Astrocyte (in vitro differentiated cells and primary cell): ENCODE measurements around the gene ITGA1. TPM values are rescaled to one million over a fixed set of nuclear protein-coding genes. Genes with fewer than 3 reads are reported as not detected.
A peak's percentile ranks its signal among the peaks of the same experiment; 100 is the strongest.

Experiments
- DNase-seq: peaks from one replicate; pipeline ENCODE4 v3.0.0-alpha.2; 2010; ENCODE audit warnings: low read depth
- FAIRE-seq: peaks from 2 replicates; lab custom pipeline; 2011; peaks lifted over from hg19 to GRCh38; lab: Jason Lieb, UNC
- H2AFZ ChIP-seq: 2 replicates; pipeline ENCODE4 v1.6.0; 2012; ENCODE audit warnings: low read depth, low read length, inconsistent platforms
- H3K27ac ChIP-seq: 2 replicates; pipeline ENCODE4 v1.5.1; 2011; ENCODE audit warnings: low read depth, low read length, inconsistent platforms
- H3K27me3 ChIP-seq: 2 replicates; pipeline ENCODE4 v1.6.0; 2011; ENCODE audit warnings: low read length, inconsistent platforms; ENCODE audit not compliant: insufficient read depth
- H3K36me3 ChIP-seq: 2 replicates; pipeline ENCODE4 v1.5.1; 2011; ENCODE audit warnings: low read length, inconsistent platforms; ENCODE audit not compliant: insufficient read depth
- H3K4me1 ChIP-seq: 2 replicates; pipeline ENCODE4 v1.5.1; 2011; ENCODE audit warnings: low read length, inconsistent platforms; ENCODE audit not compliant: insufficient read depth
- H3K4me2 ChIP-seq: 2 replicates; pipeline ENCODE4 v1.6.0; 2012; ENCODE audit warnings: low read length, inconsistent platforms
- H3K4me3 ChIP-seq: 2 replicates; pipeline ENCODE4 v1.5.1; 2011; ENCODE audit warnings: low read depth, mild to moderate bottlenecking, low read length, inconsistent platforms; ENCODE audit not compliant: insufficient read depth
- H3K79me2 ChIP-seq: 2 replicates; pipeline ENCODE4 v1.6.0; 2012; ENCODE audit warnings: mild to moderate bottlenecking, low read length, inconsistent platforms; ENCODE audit not compliant: insufficient read depth
- H3K9ac ChIP-seq: 2 replicates; pipeline ENCODE4 v1.6.0; 2012; ENCODE audit warnings: mild to moderate bottlenecking, low read length, inconsistent platforms
- H3K9me3 ChIP-seq: 2 replicates; pipeline ENCODE4 v1.5.1; 2012; ENCODE audit warnings: low read depth, mild to moderate bottlenecking, low read length, inconsistent platforms; ENCODE audit not compliant: insufficient read depth
- H4K20me1 ChIP-seq: 2 replicates; pipeline ENCODE4 v1.6.0; 2012; ENCODE audit warnings: low read length, inconsistent platforms; ENCODE audit not compliant: insufficient read depth
- H3K27ac Mint-ChIP-seq: one replicate; pipeline ENCODE4 v1.8.0; 2021; ENCODE audit warnings: mild to moderate bottlenecking, mixed read lengths; ENCODE audit not compliant: unreplicated experiment
- H3K27me3 Mint-ChIP-seq: one replicate; pipeline ENCODE4 v1.8.0; 2021; ENCODE audit warnings: low read depth, mixed read lengths; ENCODE audit not compliant: unreplicated experiment
- H3K36me3 Mint-ChIP-seq: one replicate; pipeline ENCODE4 v1.8.0; 2021; ENCODE audit warnings: low read depth, mixed read lengths; ENCODE audit not compliant: unreplicated experiment
- H3K4me1 Mint-ChIP-seq: one replicate; pipeline ENCODE4 v1.8.0; 2021; ENCODE audit warnings: low read depth, mixed read lengths; ENCODE audit not compliant: unreplicated experiment
- H3K4me3 Mint-ChIP-seq: one replicate; pipeline ENCODE4 v1.8.0; 2021; ENCODE audit warnings: mild to moderate bottlenecking, moderate library complexity, mixed read lengths; ENCODE audit not compliant: unreplicated experiment
- H3K9me3 Mint-ChIP-seq: one replicate; pipeline ENCODE4 v1.8.0; 2021; ENCODE audit warnings: mild to moderate bottlenecking, mixed read lengths; ENCODE audit not compliant: unreplicated experiment
- CTCF ChIP-seq: IDR thresholded peaks from 2 replicates; pipeline ENCODE4 v1.5.1; 2011; ENCODE audit warnings: low read depth, mild to moderate bottlenecking, inconsistent platforms, low read length, moderate library complexity; ENCODE audit not compliant: insufficient read depth
- EZH2 ChIP-seq: IDR thresholded peaks from 2 replicates; pipeline ENCODE4 v1.6.1; 2012; ENCODE audit warnings: mild to moderate bottlenecking, low read length, inconsistent platforms; ENCODE audit not compliant: insufficient read depth
- total RNA-seq: library from RNA; stranded (reverse); gene quantifications from 2 replicates; pipeline ENCODE4 v1.2.1, GENCODE V29; 2021

The ITGA1 gene
- total RNA-seq, 1 donor from 2014 or later: 73.7 TPM

- Histone ChIP-seq H3K4me2 (no peak overlapping the region), H3K9me3 (no peaks in the 10 kb centered on the region), H3K36me3 (no peaks in the 10 kb centered on the region), H3K27me3 (no peaks in the 10 kb centered on the region), H3K4me3 (no peak overlapping the region), H4K20me1 (no peaks in the 10 kb centered on the region), H3K9ac (no peak overlapping the region), H3K79me2 (no peaks in the 10 kb centered on the region), H3K27ac (no peak overlapping the region), H3K4me1 (peaks cover 16% of the 10 kb centered on the region), H2AFZ (no peak overlapping the region)
- Mint-ChIP-seq H3K27ac (peak overlapping the region; percentile 29), H3K9me3 (peaks cover 4% of the 10 kb centered on the region), H3K4me3 (no peak overlapping the region), H3K27me3 (no peaks in the 10 kb centered on the region), H3K4me1 (peaks cover 55% of the 10 kb centered on the region), H3K36me3 (peaks cover 3% of the 10 kb centered on the region)
- TF ChIP-seq EZH2 (no peak), CTCF (no peak)
- FAIRE-seq: no peak
- no peak for DNase-seq
These were observed 80.7 kb downstream of the ITGA1 start for GRCh38 chr5:52868417-52868816.

DNA sequence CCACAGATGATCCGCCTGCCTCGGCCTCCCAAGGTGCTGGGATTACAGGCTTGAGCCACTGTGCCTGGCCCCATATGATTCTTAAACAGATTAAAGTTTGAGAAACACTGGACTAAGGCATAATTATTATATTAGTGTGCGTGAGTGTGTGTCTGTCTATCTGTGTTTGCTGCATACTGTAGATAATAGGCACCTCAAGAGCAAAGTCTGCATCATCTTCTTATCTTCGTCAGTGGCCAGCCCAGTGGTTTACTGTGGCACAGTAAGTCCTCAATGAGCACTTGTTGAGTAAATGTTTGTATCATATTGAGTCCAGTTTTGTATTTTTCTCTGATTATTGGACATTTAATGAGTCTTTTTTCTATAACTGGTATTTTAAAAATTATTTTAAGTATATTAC is 81.7 kb downstream of the ITGA1 start:
- FAIRE-seq (no peak), DNase-seq (no peak)
- Histone ChIP-seq H3K27ac (no peak overlapping the region), H3K36me3 (no peaks in the 10 kb centered on the region), H3K79me2 (no peaks in the 10 kb centered on the region), H3K9ac (no peak overlapping the region), H3K4me2 (no peak overlapping the region), H2AFZ (no peak overlapping the region), H3K4me3 (no peak overlapping the region), H3K27me3 (no peaks in the 10 kb centered on the region), H3K9me3 (no peaks in the 10 kb centered on the region), H4K20me1 (no peaks in the 10 kb centered on the region), H3K4me1 (peaks cover 8% of the 10 kb centered on the region)
- Mint-ChIP-seq H3K4me1 (peaks cover 46% of the 10 kb centered on the region), H3K27me3 (no peaks in the 10 kb centered on the region), H3K4me3 (peak overlapping the region; percentile 9), H3K9me3 (peaks cover 4% of the 10 kb centered on the region), H3K27ac (peak overlapping the region; percentile 3), H3K36me3 (peaks cover 3% of the 10 kb centered on the region)
- TF ChIP-seq EZH2 (no peak), CTCF (no peak)

GRCh38 chr5:52870448-52870847 is 82.7 kb downstream of the ITGA1 start:
- Histone ChIP-seq H4K20me1 (no peaks in the 10 kb centered on the region), H3K27me3 (no peaks in the 10 kb centered on the region), H3K4me3 (no peak overlapping the region), H3K4me1 (peaks cover 4% of the 10 kb centered on the region), H3K9me3 (no peaks in the 10 kb centered on the region), H3K79me2 (no peaks in the 10 kb centered on the region), H2AFZ (no peak overlapping the region), H3K9ac (no peak overlapping the region), H3K4me2 (no peak overlapping the region), H3K36me3 (no peaks in the 10 kb centered on the region), H3K27ac (no peak overlapping the region)
- Mint-ChIP-seq H3K4me1 (peaks cover 38% of the 10 kb centered on the region), H3K9me3 (peaks cover 7% of the 10 kb centered on the region), H3K27me3 (no peaks in the 10 kb centered on the region), H3K36me3 (peaks cover 3% of the 10 kb centered on the region), H3K4me3 (no peak overlapping the region), H3K27ac (peak overlapping the region; percentile 93)
- FAIRE-seq (peak; percentile 90), DNase-seq (no peak)
- TF ChIP-seq CTCF (no peak), EZH2 (no peak)
